Hematopoietic multipotent progenitor cell treated with erythropoietin and hydrocortisone succinate and interleukin-3 and kit ligand, for 17 days (in vitro differentiated cells): ENCODE data around the gene TFEB.

Source experiments
- DNase-seq: peaks from one replicate; pipeline ENCODE4 v3.0.0-alpha.2; 2015; ENCODE audit warnings: low spot score

The TFEB gene

GRCh38 chr6:41651962-41652657 lies 83.3 kb downstream of the TFEB start:
- DNase-seq: no peak

- no peak for DNase-seq
Observed at GRCh38 chr6:41651246-41651961, 84.0 kb downstream of the TFEB start.

GRCh38 chr6:41650120-41650519 lies 85.3 kb downstream of the TFEB start:
- no peak for DNase-seq

GRCh38 chr6:41649596-41649995 lies 85.8 kb downstream of the TFEB start:
- no peak for DNase-seq

GRCh38 chr6:41648921-41649320 lies 86.5 kb downstream of the TFEB start:
- DNase-seq: no peak

GRCh38 chr6:41648070-41648585 lies 87.3 kb downstream of the TFEB start:
- no peak for DNase-seq

- no peak for DNase-seq
Observed at GRCh38 chr6:41647061-41647511, 88.3 kb downstream of the TFEB start.

GRCh38 chr6:41646026-41646795 lies 89.2 kb downstream of the TFEB start:
- DNase-seq: no peak

- no peak for DNase-seq
Observed at GRCh38 chr6:41645007-41645618, 90.3 kb downstream of the TFEB start.

GRCh38 chr6:41644297-41644879 lies 91.0 kb downstream of the TFEB start:
- DNase-seq: no peak

GRCh38 chr6:41643899-41644269 lies 91.5 kb downstream of the TFEB start:
- DNase-seq: no peak

GRCh38 chr6:41642960-41643898 lies 92.2 kb downstream of the TFEB start:
- no peak for DNase-seq

GRCh38 chr6:41642090-41642959 lies 93.1 kb downstream of the TFEB start:
- no peak for DNase-seq

- DNase-seq: no peak
Observed at GRCh38 chr6:41641352-41641925, 94.0 kb downstream of the TFEB start.

- DNase-seq: no peak
Observed at GRCh38 chr6:41640426-41640825, 95.0 kb downstream of the TFEB start.

GRCh38 chr6:41639809-41640371 lies 95.5 kb downstream of the TFEB start:
- no peak for DNase-seq

GRCh38 chr6:41638935-41639808 lies 96.2 kb downstream of the TFEB start:
- no peak for DNase-seq
